GM21786 (cell line): ENCODE measurements around the gene SRRM2.

Experiments
- ATAC-seq: cut with Tn5 transposase; IDR thresholded peaks from one replicate; pipeline ENCODE4 v1.9.1; 2021; ENCODE audit not compliant: unreplicated experiment

The SRRM2 gene

GRCh38 chr16:2818272-2818876, 65.9 kb downstream of the SRRM2 start:
- ATAC-seq = no peak

GRCh38 chr16:2819179-2819938, 66.9 kb downstream of the SRRM2 start:
- ATAC-seq = no peak

- no peak for ATAC-seq
These were observed 67.7 kb downstream of the SRRM2 start for GRCh38 chr16:2819939-2820835.
